AG09309 (cell line): ENCODE data around the gene VAV2.

Source experiments
- DNase-seq: peaks from one replicate; pipeline ENCODE4 v3.0.0-alpha.2; 2010; ENCODE audit warnings: low read depth
- H3K4me3 ChIP-seq: 2 replicates; pipeline ENCODE4 v1.5.1; 2011; ENCODE audit warnings: mild to moderate bottlenecking, low read depth, low read length, moderate library complexity; ENCODE audit not compliant: control insufficient read depth
- CTCF ChIP-seq: IDR thresholded peaks from 2 replicates; pipeline ENCODE4 v1.5.1; 2011; ENCODE audit warnings: mild to moderate bottlenecking, low read depth, low read length, inconsistent platforms; ENCODE audit not compliant: insufficient read depth, control insufficient read depth; ENCODE audit errors: missing control alignments

VAV2 gene

GRCh38 chr9:133879615-133880014, 112.5 kb downstream of the VAV2 start:
- DNase-seq = no peak
- H3K4me3 ChIP-seq = no peak overlapping the region
- TF ChIP-seq CTCF = no peak

- no peak overlapping the region for H3K4me3 ChIP-seq
- no peak for DNase-seq
- TF ChIP-seq CTCF = no peak
These were observed 113.7 kb downstream of the VAV2 start for GRCh38 chr9:133878402-133878801.

GRCh38 chr9:133877967-133878366, 114.2 kb downstream of the VAV2 start:
- H3K4me3 ChIP-seq = no peak overlapping the region
- TF ChIP-seq CTCF = no peak
- no peak for DNase-seq

- H3K4me3 ChIP-seq = no peak overlapping the region
- no peak for TF ChIP-seq CTCF
- DNase-seq = no peak
These were observed 114.8 kb downstream of the VAV2 start for GRCh38 chr9:133877327-133877726.

GRCh38 chr9:133876836-133877235, 115.3 kb downstream of the VAV2 start:
- no peak for TF ChIP-seq CTCF
- no peak for DNase-seq

GRCh38 chr9:133876144-133876543, 116.0 kb downstream of the VAV2 start:
- no peak for DNase-seq
- peak; percentile 24 for TF ChIP-seq CTCF
- no peak overlapping the region for H3K4me3 ChIP-seq

More at GRCh38 chr9:133876836-133877235, 115.3 kb downstream of the VAV2 start:
- H3K4me3 ChIP-seq = no peak overlapping the region

- no peak overlapping the region for H3K4me3 ChIP-seq
- no peak for DNase-seq
- TF ChIP-seq CTCF = no peak
These were observed 117.0 kb downstream of the VAV2 start for GRCh38 chr9:133875131-133875530.
